GM23338 (cell line): ENCODE measurements around the gene CACNA1S.

Experiments used
- CREB1 ChIP-seq: fragments of 250-450 bp; sonication (Bioruptor Pico); IDR thresholded peaks from 2 replicates; pipeline ENCODE4 v1.5.0; 2020; ENCODE audit warnings: low read depth, mild to moderate bottlenecking, moderate library complexity
- CTCF ChIP-seq, 2 experiments: fragments of 200-600 bp in 1 of 2; sonication (generic) in 1 of 2; conservative IDR thresholded peaks; 2 replicates each; pipeline versions ENCODE4 v1.5.1 to v1.6.1; 2016 to 2017; ENCODE audit warnings: antibody characterized with exemption in 2 of 2, low read depth in 2 of 2, mild to moderate bottlenecking in 2 of 2, moderate library complexity in 1 of 2
- ETS1 ChIP-seq: IDR thresholded peaks from 2 replicates; pipeline ENCODE4 v1.6.1; 2016; ENCODE audit warnings: antibody characterized with exemption
- EZH2 ChIP-seq: fragments of 200-600 bp; sonication (generic); IDR thresholded peaks from one replicate; pipeline ENCODE4 v1.8.0; 2017; ENCODE audit warnings: antibody characterized with exemption, mild to moderate bottlenecking, low read depth; ENCODE audit not compliant: unreplicated experiment
- EZH2phosphoT487 ChIP-seq: fragments of 200-600 bp; sonication (generic); IDR thresholded peaks from one replicate; pipeline ENCODE4 v1.8.1; 2018; ENCODE audit warnings: antibody characterized with exemption; ENCODE audit not compliant: unreplicated experiment
- JUNB ChIP-seq: IDR thresholded peaks from one replicate; pipeline ENCODE4 v1.6.1; 2016; ENCODE audit warnings: antibody characterized with exemption; ENCODE audit not compliant: unreplicated experiment
- POLR2AphosphoS5 ChIP-seq: IDR thresholded peaks from 2 replicates; pipeline ENCODE4 v1.6.1; 2016; ENCODE audit warnings: antibody characterized with exemption, low read depth
- REST ChIP-seq: IDR thresholded peaks from one replicate; pipeline ENCODE4 v1.6.1; 2018; ENCODE audit warnings: antibody characterized with exemption; ENCODE audit not compliant: unreplicated experiment
- STAT1 ChIP-seq: IDR thresholded peaks from one replicate; pipeline ENCODE4 v1.6.1; 2016; ENCODE audit warnings: antibody characterized with exemption; ENCODE audit not compliant: unreplicated experiment
- ZNF114 ChIP-seq: fragments of 250-450 bp; sonication (Bioruptor Pico); IDR thresholded peaks from 2 replicates; pipeline ENCODE4 v1.5.0; 2020; ENCODE audit warnings: mild to moderate bottlenecking, moderate library complexity
- ZNF331 ChIP-seq: fragments of 250-450 bp; sonication (Bioruptor Pico); IDR thresholded peaks from 2 replicates; pipeline ENCODE4 v1.5.0; 2020; ENCODE audit warnings: low read depth, mild to moderate bottlenecking, moderate library complexity
- TF ChIP-seq, protein P1 (sequence below): fragments of 250-450 bp; sonication (Bioruptor Pico); IDR thresholded peaks from 2 replicates; pipeline ENCODE4 v1.5.0; 2020; ENCODE audit warnings: mild to moderate bottlenecking, moderate library complexity

GRCh38 chr1:201136355-201137023, 24.3 kb upstream of the CACNA1S start:
- TF ChIP-seq CTCF (conservative IDR thresholded peaks at IDR 0.05; ENCODE audit: low read depth in 2 of 2) (no peak), EZH2 (no peak), EZH2phosphoT487 (no peak), ZNF114 (no peak), ZNF331 (CRISPR knock-in tag) (no peak), POLR2AphosphoS5 (no peak), ETS1 (no peak), JUNB (no peak), REST (no peak), STAT1 (no peak), CREB1 (CRISPR knock-in tag) (no peak)
- TF ChIP-seq, protein P1, sequence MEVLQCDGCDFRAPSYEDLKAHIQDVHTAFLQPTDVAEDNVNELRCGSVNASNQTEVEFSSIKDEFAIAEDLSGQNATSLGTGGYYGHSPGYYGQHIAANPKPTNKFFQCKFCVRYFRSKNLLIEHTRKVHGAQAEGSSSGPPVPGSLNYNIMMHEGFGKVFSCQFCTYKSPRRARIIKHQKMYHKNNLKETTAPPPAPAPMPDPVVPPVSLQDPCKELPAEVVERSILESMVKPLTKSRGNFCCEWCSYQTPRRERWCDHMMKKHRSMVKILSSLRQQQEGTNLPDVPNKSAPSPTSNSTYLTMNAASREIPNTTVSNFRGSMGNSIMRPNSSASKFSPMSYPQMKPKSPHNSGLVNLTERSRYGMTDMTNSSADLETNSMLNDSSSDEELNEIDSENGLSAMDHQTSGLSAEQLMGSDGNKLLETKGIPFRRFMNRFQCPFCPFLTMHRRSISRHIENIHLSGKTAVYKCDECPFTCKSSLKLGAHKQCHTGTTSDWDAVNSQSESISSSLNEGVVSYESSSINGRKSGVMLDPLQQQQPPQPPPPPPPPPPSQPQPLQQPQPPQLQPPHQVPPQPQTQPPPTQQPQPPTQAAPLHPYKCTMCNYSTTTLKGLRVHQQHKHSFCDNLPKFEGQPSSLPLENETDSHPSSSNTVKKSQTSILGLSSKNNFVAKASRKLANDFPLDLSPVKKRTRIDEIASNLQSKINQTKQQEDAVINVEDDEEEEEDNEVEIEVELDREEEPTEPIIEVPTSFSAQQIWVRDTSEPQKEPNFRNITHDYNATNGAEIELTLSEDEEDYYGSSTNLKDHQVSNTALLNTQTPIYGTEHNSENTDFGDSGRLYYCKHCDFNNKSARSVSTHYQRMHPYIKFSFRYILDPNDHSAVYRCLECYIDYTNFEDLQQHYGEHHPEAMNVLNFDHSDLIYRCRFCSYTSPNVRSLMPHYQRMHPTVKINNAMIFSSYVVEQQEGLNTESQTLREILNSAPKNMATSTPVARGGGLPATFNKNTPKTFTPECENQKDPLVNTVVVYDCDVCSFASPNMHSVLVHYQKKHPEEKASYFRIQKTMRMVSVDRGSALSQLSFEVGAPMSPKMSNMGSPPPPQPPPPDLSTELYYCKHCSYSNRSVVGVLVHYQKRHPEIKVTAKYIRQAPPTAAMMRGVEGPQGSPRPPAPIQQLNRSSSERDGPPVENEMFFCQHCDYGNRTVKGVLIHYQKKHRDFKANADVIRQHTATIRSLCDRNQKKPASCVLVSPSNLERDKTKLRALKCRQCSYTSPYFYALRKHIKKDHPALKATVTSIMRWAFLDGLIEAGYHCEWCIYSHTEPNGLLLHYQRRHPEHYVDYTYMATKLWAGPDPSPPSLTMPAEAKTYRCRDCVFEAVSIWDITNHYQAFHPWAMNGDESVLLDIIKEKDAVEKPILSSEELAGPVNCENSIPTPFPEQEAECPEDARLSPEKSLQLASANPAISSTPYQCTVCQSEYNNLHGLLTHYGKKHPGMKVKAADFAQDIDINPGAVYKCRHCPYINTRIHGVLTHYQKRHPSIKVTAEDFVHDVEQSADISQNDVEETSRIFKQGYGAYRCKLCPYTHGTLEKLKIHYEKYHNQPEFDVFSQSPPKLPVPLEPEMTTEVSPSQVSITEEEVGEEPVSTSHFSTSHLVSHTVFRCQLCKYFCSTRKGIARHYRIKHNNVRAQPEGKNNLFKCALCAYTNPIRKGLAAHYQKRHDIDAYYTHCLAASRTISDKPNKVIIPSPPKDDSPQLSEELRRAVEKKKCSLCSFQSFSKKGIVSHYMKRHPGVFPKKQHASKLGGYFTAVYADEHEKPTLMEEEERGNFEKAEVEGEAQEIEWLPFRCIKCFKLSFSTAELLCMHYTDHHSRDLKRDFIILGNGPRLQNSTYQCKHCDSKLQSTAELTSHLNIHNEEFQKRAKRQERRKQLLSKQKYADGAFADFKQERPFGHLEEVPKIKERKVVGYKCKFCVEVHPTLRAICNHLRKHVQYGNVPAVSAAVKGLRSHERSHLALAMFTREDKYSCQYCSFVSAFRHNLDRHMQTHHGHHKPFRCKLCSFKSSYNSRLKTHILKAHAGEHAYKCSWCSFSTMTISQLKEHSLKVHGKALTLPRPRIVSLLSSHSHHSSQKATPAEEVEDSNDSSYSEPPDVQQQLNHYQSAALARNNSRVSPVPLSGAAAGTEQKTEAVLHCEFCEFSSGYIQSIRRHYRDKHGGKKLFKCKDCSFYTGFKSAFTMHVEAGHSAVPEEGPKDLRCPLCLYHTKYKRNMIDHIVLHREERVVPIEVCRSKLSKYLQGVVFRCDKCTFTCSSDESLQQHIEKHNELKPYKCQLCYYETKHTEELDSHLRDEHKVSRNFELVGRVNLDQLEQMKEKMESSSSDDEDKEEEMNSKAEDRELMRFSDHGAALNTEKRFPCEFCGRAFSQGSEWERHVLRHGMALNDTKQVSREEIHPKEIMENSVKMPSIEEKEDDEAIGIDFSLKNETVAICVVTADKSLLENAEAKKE (CRISPR knock-in tag) = no peak
